Liver (tissue), 9 donors: ENCODE results near the gene GUCY1A2. TPM values are rescaled to one million over a fixed set of nuclear protein-coding genes. Genes with fewer than 3 reads are reported as not detected.

Source experiments
- DNase-seq: peaks from one replicate; pipeline ENCODE4 v3.0.0-alpha.2; 2017; ENCODE audit warnings: low spot score
- H3K27ac ChIP-seq, 2 donors: one replicate each; pipeline ENCODE4 v1.7.0; 2013; ENCODE audit warnings: inconsistent platforms in 2 of 2, low read length in 2 of 2, control low read depth in 1 of 2, low read depth in 1 of 2, mild to moderate bottlenecking in 1 of 2
- H3K27me3 ChIP-seq, 4 donors: one replicate each; pipeline versions ENCODE4 v1.6.1 to v1.7.0; 2013; ENCODE audit warnings: low read length in 3 of 4, inconsistent platforms in 1 of 4, mild to moderate bottlenecking in 1 of 4, moderate library complexity in 1 of 4; ENCODE audit not compliant: control insufficient read depth in 4 of 4, insufficient read depth in 4 of 4
- H3K36me3 ChIP-seq, 4 donors: one replicate each; pipeline versions ENCODE4 v1.6.1 to v1.7.0; 2013; ENCODE audit warnings: low read length in 3 of 4, mild to moderate bottlenecking in 3 of 4, low read depth in 1 of 4, moderate library complexity in 1 of 4; ENCODE audit not compliant: control insufficient read depth in 4 of 4, insufficient read depth in 3 of 4
- H3K4me1 ChIP-seq, 4 donors: one replicate each; pipeline versions ENCODE4 v1.6.1 to v1.7.0; 2013; ENCODE audit warnings: low read length in 3 of 4, mild to moderate bottlenecking in 3 of 4, moderate library complexity in 1 of 4; ENCODE audit not compliant: control insufficient read depth in 4 of 4, insufficient read depth in 4 of 4
- H3K4me3 ChIP-seq, 3 donors: one replicate each; pipeline versions ENCODE4 v1.6.1 to v1.7.0; 2013; ENCODE audit warnings: low read length in 3 of 3, control low read depth in 1 of 3, low read depth in 1 of 3, mild to moderate bottlenecking in 1 of 3
- H3K9ac ChIP-seq, 2 donors: one replicate each; pipeline ENCODE4 v1.7.0; 2013; ENCODE audit warnings: low read length in 2 of 2, mild to moderate bottlenecking in 2 of 2, moderate library complexity in 2 of 2, control low read depth in 1 of 2, low read depth in 1 of 2
- H3K9me3 ChIP-seq, 4 donors: one replicate each; pipeline versions ENCODE4 v1.6.1 to v1.7.0; 2013; ENCODE audit warnings: low read length in 3 of 4; ENCODE audit not compliant: control insufficient read depth in 4 of 4
- ATF3 ChIP-seq: IDR thresholded peaks from 2 replicates; pipeline ENCODE4 v1.6.1; 2016; ENCODE audit warnings: antibody characterized with exemption
- CTCF ChIP-seq: fragments of 150-350 bp; IDR thresholded peaks from 2 replicates; pipeline ENCODE4 v1.5.1; 2017; ENCODE audit warnings: improper control_type of control experiment, low read depth, low read length; ENCODE audit not compliant: missing input control
- EGR1 ChIP-seq, 2 donors: IDR thresholded peaks; 2 replicates each; pipeline ENCODE4 v1.6.1; 2016 to 2018; ENCODE audit warnings: antibody characterized with exemption in 2 of 2, low read depth in 2 of 2
- FOXA1 ChIP-seq: IDR thresholded peaks from 2 replicates; pipeline ENCODE4 v1.6.1; 2016; ENCODE audit warnings: antibody characterized with exemption
- FOXA2 ChIP-seq: IDR thresholded peaks from 2 replicates; pipeline ENCODE4 v1.6.1; 2016; ENCODE audit warnings: antibody characterized with exemption
- GABPA ChIP-seq, 2 donors: IDR thresholded peaks in 1 of 2; conservative IDR thresholded peaks in 1 of 2; 2 replicates each; pipeline ENCODE4 v1.6.1; 2016; ENCODE audit warnings: antibody characterized with exemption in 2 of 2, mild to moderate bottlenecking in 1 of 2, moderate library complexity in 1 of 2
- HNF4A ChIP-seq, 2 donors: conservative IDR thresholded peaks; 2 replicates each; pipeline ENCODE4 v1.6.1; 2016; ENCODE audit warnings: antibody characterized with exemption in 2 of 2, mild to moderate bottlenecking in 2 of 2
- HNF4G ChIP-seq: IDR thresholded peaks from 2 replicates; pipeline ENCODE4 v1.6.1; 2016; ENCODE audit warnings: antibody characterized with exemption
- JUND ChIP-seq, 2 donors: IDR thresholded peaks; 2 replicates each; pipeline ENCODE4 v1.6.1; 2016; ENCODE audit warnings: antibody characterized with exemption in 2 of 2
- MAX ChIP-seq: IDR thresholded peaks from 2 replicates; pipeline ENCODE4 v1.6.1; 2016; ENCODE audit warnings: antibody characterized with exemption
- NR2F2 ChIP-seq: IDR thresholded peaks from 2 replicates; pipeline ENCODE4 v1.6.1; 2016; ENCODE audit warnings: antibody characterized with exemption
- RAD21 ChIP-seq, 2 donors: IDR thresholded peaks; 2 replicates each; pipeline ENCODE4 v1.6.1; 2016; ENCODE audit warnings: antibody characterized with exemption in 2 of 2, mild to moderate bottlenecking in 2 of 2
- REST ChIP-seq: IDR thresholded peaks from 2 replicates; pipeline ENCODE4 v1.6.1; 2016; ENCODE audit warnings: antibody characterized with exemption, mild to moderate bottlenecking
- RXRA ChIP-seq, 2 donors: IDR thresholded peaks; 2 replicates each; pipeline ENCODE4 v1.6.1; 2017 to 2018; ENCODE audit warnings: antibody characterized with exemption in 2 of 2, mild to moderate bottlenecking in 1 of 2
- SP1 ChIP-seq: IDR thresholded peaks from 2 replicates; pipeline ENCODE4 v1.6.1; 2018; ENCODE audit warnings: antibody characterized with exemption, mild to moderate bottlenecking
- TAF1 ChIP-seq: conservative IDR thresholded peaks from 2 replicates; pipeline ENCODE4 v1.6.1; 2016; ENCODE audit warnings: antibody characterized with exemption, mild to moderate bottlenecking
- ZBTB33 ChIP-seq: IDR thresholded peaks from 2 replicates; pipeline ENCODE4 v1.6.1; 2016; ENCODE audit warnings: antibody characterized with exemption
- WGBS: extraction: QIAGEN DNeasy Blood & Tissue Kit; methylation state at CpG from one replicate; pipeline ENCODE4 v1.1.7; 2013; 5-methylcytosine and 5-hydroxymethylcytosine counted together
- polyA plus RNA-seq, 2 donors: library from polyadenylated mRNA; stranded (reverse) in 1 of 2; unstranded in 1 of 2; fragments of 200-250 nt in 1 of 2; fragments of >200 nt in 1 of 2; fragmentation: Nextera tagmentation in 1 of 2; extraction: Ambion mirVana in 1 of 2; gene quantifications; one replicate each; pipeline versions ENCODE4 v1.2.1 to v1.2.3, GENCODE V29; 2013 to 2015
- total RNA-seq, 2 donors: library from RNA; depleted of rRNA; stranded (reverse); fragments of >200 nt; gene quantifications; one replicate each; pipeline ENCODE4 v1.2.3, GENCODE V29; 2014
- donor health status: healthy.
- donor health status: healthy.
- donor health status: healthy.
- donor health status: healthy.
- donor health status: healthy.

The GUCY1A2 gene
- total and polyA plus RNA-seq, 4 donors: 0.55 to 4.4 (median 1.7) TPM

- TF ChIP-seq NR2F2: peak; percentile 58
- no peak for TF ChIP-seq EGR1 (IDR thresholded peaks at IDR 0.05; ENCODE audit: low read depth in 2 of 2)
- TF ChIP-seq RXRA (IDR thresholded peaks at IDR 0.05): peak in 1 of 2 donors; percentile 7
- peak; percentile 7 for TF ChIP-seq SP1
- TF ChIP-seq RAD21 (IDR thresholded peaks at IDR 0.05): no peak
- TF ChIP-seq TAF1: no peak
- H3K4me1 ChIP-seq: no peaks in the 10 kb centered on the region
- no peaks in the 10 kb centered on the region for H3K27me3 ChIP-seq
- H3K9ac ChIP-seq: no peak overlapping the region
- no peak for DNase-seq
- H3K4me3 ChIP-seq: no peak overlapping the region
- no peaks in the 10 kb centered on the region for H3K36me3 ChIP-seq
- WGBS: 56% methylated on average over 2 of the region's 2 CpGs
- H3K9me3 ChIP-seq: no peaks in the 10 kb centered on the region
- peak overlapping the region; percentile 12 to 35 for H3K27ac ChIP-seq
Measured at GRCh38 chr11:106988151-106989077, 29.9 kb downstream of the GUCY1A2 start.

- no peak for TF ChIP-seq HNF4A (conservative IDR thresholded peaks at IDR 0.05)
- no peak for TF ChIP-seq CTCF
- no peak for TF ChIP-seq JUND (IDR thresholded peaks at IDR 0.05)
- TF ChIP-seq ZBTB33: no peak
- no peak for TF ChIP-seq GABPA (IDR thresholded peaks at IDR 0.05 in 1 of 2, conservative IDR thresholded peaks at IDR 0.05 in 1 of 2)
- TF ChIP-seq RAD21 (IDR thresholded peaks at IDR 0.05): no peak
- no peak for TF ChIP-seq FOXA1
- TF ChIP-seq NR2F2: no peak
- TF ChIP-seq MAX: no peak
- H3K27me3 ChIP-seq: no peaks in the 10 kb centered on the region
- H3K27ac ChIP-seq: no peak overlapping the region
- 68% methylated on average over 2 of the region's 2 CpGs for WGBS
- H3K9me3 ChIP-seq: no peaks in the 10 kb centered on the region
- H3K4me3 ChIP-seq: no peak overlapping the region
- no peak for DNase-seq
- H3K9ac ChIP-seq: no peak overlapping the region
- no peaks in the 10 kb centered on the region for H3K36me3 ChIP-seq
- H3K4me1 ChIP-seq: no peaks in the 10 kb centered on the region
Measured at GRCh38 chr11:106986673-106987072, 31.6 kb downstream of the GUCY1A2 start.

GRCh38 chr11:106986261-106986660 is 32.0 kb downstream of the GUCY1A2 start:
- no peaks in the 10 kb centered on the region for H3K27me3 ChIP-seq
- no peak for DNase-seq
- no peaks in the 10 kb centered on the region for H3K4me1 ChIP-seq
- no peak overlapping the region for H3K4me3 ChIP-seq
- no peaks in the 10 kb centered on the region for H3K9me3 ChIP-seq
- H3K27ac ChIP-seq: no peak overlapping the region
- WGBS: 90% methylated on average over 3 of the region's 3 CpGs
- no peak overlapping the region for H3K9ac ChIP-seq
- no peaks in the 10 kb centered on the region for H3K36me3 ChIP-seq
- TF ChIP-seq ATF3 (no peak), FOXA2 (no peak), SP1 (no peak), GABPA (IDR thresholded peaks at IDR 0.05 in 1 of 2, conservative IDR thresholded peaks at IDR 0.05 in 1 of 2) (no peak), TAF1 (no peak), REST (no peak), JUND (IDR thresholded peaks at IDR 0.05) (no peak), HNF4G (no peak), FOXA1 (no peak), RXRA (IDR thresholded peaks at IDR 0.05) (no peak)
